ENCODE results near the gene KLF7.

The KLF7 gene

GRCh38 chr2:207103132-207103531 lies 62.6 kb downstream of the KLF7 start:
- Histone ChIP-seq H3K4me3 (ENCODE audit: low read length) (no peak overlapping the region), H3K9ac (ENCODE audit: low read depth, low read length) (no peak overlapping the region), H3K36me3 (ENCODE audit: insufficient read depth, low read length) (peaks cover 56% of the 10 kb centered on the region), H3K4me2 (ENCODE audit: low read length) (no peak overlapping the region), H3K9me3 (replicated peaks; ENCODE audit: low read length) (no peaks in the 10 kb centered on the region), H3K4me1 (ENCODE audit: control insufficient read depth, insufficient read depth, low read length) (no peaks in the 10 kb centered on the region), H3K27me3 (ENCODE audit: control insufficient read depth, insufficient read depth, low read length) (no peaks in the 10 kb centered on the region)

- Histone ChIP-seq H3K4me3 (ENCODE audit: low read length) (no peak overlapping the region), H3K9ac (ENCODE audit: low read depth, low read length) (no peak overlapping the region), H3K27me3 (ENCODE audit: control insufficient read depth, insufficient read depth, low read length) (no peaks in the 10 kb centered on the region), H3K4me2 (ENCODE audit: low read length) (no peak overlapping the region), H3K36me3 (ENCODE audit: insufficient read depth, low read length) (peaks cover 50% of the 10 kb centered on the region), H3K4me1 (ENCODE audit: control insufficient read depth, insufficient read depth, low read length) (peaks cover 5% of the 10 kb centered on the region), H3K9me3 (replicated peaks; ENCODE audit: low read length) (no peaks in the 10 kb centered on the region)
Observed at GRCh38 chr2:207101984-207102383, 63.8 kb downstream of the KLF7 start.

- H3K4me1 ChIP-seq (ENCODE audit: control insufficient read depth, insufficient read depth, low read length) = peaks cover 5% of the 10 kb centered on the region
- H3K4me2 ChIP-seq (ENCODE audit: low read length) = no peak overlapping the region
- no peaks in the 10 kb centered on the region for H3K27me3 ChIP-seq (ENCODE audit: control insufficient read depth, insufficient read depth, low read length)
- no peak overlapping the region for H3K4me3 ChIP-seq (ENCODE audit: low read length)
- H3K9me3 ChIP-seq (replicated peaks; ENCODE audit: low read length) = no peaks in the 10 kb centered on the region
- H3K36me3 ChIP-seq (ENCODE audit: insufficient read depth, low read length) = peaks cover 36% of the 10 kb centered on the region
- H3K9ac ChIP-seq (ENCODE audit: low read depth, low read length) = no peak overlapping the region
Observed at GRCh38 chr2:207097278-207097677, 68.5 kb downstream of the KLF7 start.

- peaks cover 41% of the 10 kb centered on the region for H3K36me3 ChIP-seq (ENCODE audit: insufficient read depth, low read length)
- H3K27me3 ChIP-seq (ENCODE audit: control insufficient read depth, insufficient read depth, low read length) = no peaks in the 10 kb centered on the region
- H3K4me2 ChIP-seq (ENCODE audit: low read length) = no peak overlapping the region
- peaks cover 5% of the 10 kb centered on the region for H3K4me1 ChIP-seq (ENCODE audit: control insufficient read depth, insufficient read depth, low read length)
- no peaks in the 10 kb centered on the region for H3K9me3 ChIP-seq (replicated peaks; ENCODE audit: low read length)
- H3K9ac ChIP-seq (ENCODE audit: low read depth, low read length) = no peak overlapping the region
- no peak overlapping the region for H3K4me3 ChIP-seq (ENCODE audit: low read length)
Observed at GRCh38 chr2:207095963-207096362, 69.8 kb downstream of the KLF7 start.

- Histone ChIP-seq H3K27me3 (ENCODE audit: control insufficient read depth, insufficient read depth, low read length) (no peaks in the 10 kb centered on the region), H3K9me3 (replicated peaks; ENCODE audit: low read length) (no peaks in the 10 kb centered on the region), H3K4me3 (ENCODE audit: low read length) (no peak overlapping the region), H3K4me1 (ENCODE audit: control insufficient read depth, insufficient read depth, low read length) (peaks cover 16% of the 10 kb centered on the region), H3K9ac (ENCODE audit: low read depth, low read length) (no peak overlapping the region), H3K4me2 (ENCODE audit: low read length) (no peak overlapping the region), H3K36me3 (ENCODE audit: insufficient read depth, low read length) (peaks cover 58% of the 10 kb centered on the region)
Observed at GRCh38 chr2:207093234-207093633, 72.5 kb downstream of the KLF7 start.

GRCh38 chr2:207092818-207093217 lies 72.9 kb downstream of the KLF7 start:
- Histone ChIP-seq H3K36me3 (ENCODE audit: insufficient read depth, low read length) (peaks cover 62% of the 10 kb centered on the region), H3K9ac (ENCODE audit: low read depth, low read length) (no peak overlapping the region), H3K4me3 (ENCODE audit: low read length) (no peak overlapping the region), H3K4me2 (ENCODE audit: low read length) (no peak overlapping the region), H3K4me1 (ENCODE audit: control insufficient read depth, insufficient read depth, low read length) (peaks cover 16% of the 10 kb centered on the region), H3K9me3 (replicated peaks; ENCODE audit: low read length) (no peaks in the 10 kb centered on the region), H3K27me3 (ENCODE audit: control insufficient read depth, insufficient read depth, low read length) (no peaks in the 10 kb centered on the region)

GRCh38 chr2:207091928-207092327 lies 73.8 kb downstream of the KLF7 start:
- peaks cover 65% of the 10 kb centered on the region for H3K36me3 ChIP-seq (ENCODE audit: insufficient read depth, low read length)
- H3K9me3 ChIP-seq (replicated peaks; ENCODE audit: low read length) = no peaks in the 10 kb centered on the region
- H3K27me3 ChIP-seq (ENCODE audit: control insufficient read depth, insufficient read depth, low read length) = no peaks in the 10 kb centered on the region
- no peak overlapping the region for H3K4me3 ChIP-seq (ENCODE audit: low read length)
- H3K4me1 ChIP-seq (ENCODE audit: control insufficient read depth, insufficient read depth, low read length) = peaks cover 11% of the 10 kb centered on the region
- no peak overlapping the region for H3K9ac ChIP-seq (ENCODE audit: low read depth, low read length)
- no peak overlapping the region for H3K4me2 ChIP-seq (ENCODE audit: low read length)

- Histone ChIP-seq H3K4me1 (ENCODE audit: control insufficient read depth, insufficient read depth, low read length) (peaks cover 11% of the 10 kb centered on the region), H3K9ac (ENCODE audit: low read depth, low read length) (no peak overlapping the region), H3K4me2 (ENCODE audit: low read length) (no peak overlapping the region), H3K36me3 (ENCODE audit: insufficient read depth, low read length) (peaks cover 65% of the 10 kb centered on the region), H3K4me3 (ENCODE audit: low read length) (no peak overlapping the region), H3K9me3 (replicated peaks; ENCODE audit: low read length) (no peaks in the 10 kb centered on the region), H3K27me3 (ENCODE audit: control insufficient read depth, insufficient read depth, low read length) (no peaks in the 10 kb centered on the region)
Observed at GRCh38 chr2:207091176-207091575, 74.6 kb downstream of the KLF7 start.

- Histone ChIP-seq H3K4me2 (ENCODE audit: low read length) (no peak overlapping the region), H3K4me1 (ENCODE audit: control insufficient read depth, insufficient read depth, low read length) (peaks cover 11% of the 10 kb centered on the region), H3K27me3 (ENCODE audit: control insufficient read depth, insufficient read depth, low read length) (no peaks in the 10 kb centered on the region), H3K4me3 (ENCODE audit: low read length) (no peak overlapping the region), H3K9me3 (replicated peaks; ENCODE audit: low read length) (no peaks in the 10 kb centered on the region), H3K9ac (ENCODE audit: low read depth, low read length) (no peak overlapping the region), H3K36me3 (ENCODE audit: insufficient read depth, low read length) (peaks cover 69% of the 10 kb centered on the region)
Observed at GRCh38 chr2:207090389-207090788, 75.4 kb downstream of the KLF7 start.

- no peak overlapping the region for H3K4me3 ChIP-seq (ENCODE audit: low read length)
- H3K36me3 ChIP-seq (ENCODE audit: insufficient read depth, low read length) = peaks cover 82% of the 10 kb centered on the region
- H3K9me3 ChIP-seq (replicated peaks; ENCODE audit: low read length) = no peaks in the 10 kb centered on the region
- H3K9ac ChIP-seq (ENCODE audit: low read depth, low read length) = no peak overlapping the region
- no peak overlapping the region for H3K4me2 ChIP-seq (ENCODE audit: low read length)
- H3K27me3 ChIP-seq (ENCODE audit: control insufficient read depth, insufficient read depth, low read length) = no peaks in the 10 kb centered on the region
- peaks cover 11% of the 10 kb centered on the region for H3K4me1 ChIP-seq (ENCODE audit: control insufficient read depth, insufficient read depth, low read length)
Observed at GRCh38 chr2:207088839-207089238, 76.9 kb downstream of the KLF7 start.

GRCh38 chr2:207088276-207088675 lies 77.5 kb downstream of the KLF7 start:
- Histone ChIP-seq H3K9me3 (replicated peaks; ENCODE audit: low read length) (no peaks in the 10 kb centered on the region), H3K4me1 (ENCODE audit: control insufficient read depth, insufficient read depth, low read length) (peaks cover 11% of the 10 kb centered on the region), H3K36me3 (ENCODE audit: insufficient read depth, low read length) (peaks cover 83% of the 10 kb centered on the region), H3K27me3 (ENCODE audit: control insufficient read depth, insufficient read depth, low read length) (no peaks in the 10 kb centered on the region), H3K9ac (ENCODE audit: low read depth, low read length) (no peak overlapping the region), H3K4me3 (ENCODE audit: low read length) (no peak overlapping the region), H3K4me2 (ENCODE audit: low read length) (no peak overlapping the region)

GRCh38 chr2:207087046-207087902 lies 78.5 kb downstream of the KLF7 start:
- Histone ChIP-seq H3K9me3 (replicated peaks; ENCODE audit: low read length) (no peaks in the 10 kb centered on the region), H3K36me3 (ENCODE audit: insufficient read depth, low read length) (peaks cover 90% of the 10 kb centered on the region), H3K4me1 (ENCODE audit: control insufficient read depth, insufficient read depth, low read length) (peaks cover 11% of the 10 kb centered on the region), H3K27me3 (ENCODE audit: control insufficient read depth, insufficient read depth, low read length) (no peaks in the 10 kb centered on the region), H3K4me3 (ENCODE audit: low read length) (no peak overlapping the region), H3K9ac (ENCODE audit: low read depth, low read length) (no peak overlapping the region), H3K4me2 (ENCODE audit: low read length) (no peak overlapping the region)
